Measurements from ENCODE around the gene MAB21L4. TPM values are rescaled to one million over a fixed set of nuclear protein-coding genes. Genes with fewer than 3 reads are reported as not detected.
A peak's percentile ranks its signal among the peaks of the same experiment; 100 is the strongest.

MAB21L4 gene
- total and polyA plus RNA-seq, 4 donors = 0.22 to 0.35 TPM; not detected in 2

GRCh38 chr2:240925191-240925567, 29.2 kb upstream of the MAB21L4 start:
- H3K4me3 ChIP-seq (ENCODE audit: low read depth, low read length) = no peak overlapping the region
- no peak overlapping the region for H3K27ac ChIP-seq (ENCODE audit: low read depth, low read length)
- peaks cover 10% of the 10 kb centered on the region for H3K4me1 ChIP-seq (ENCODE audit: control insufficient read depth, insufficient read depth, low read length)
- H3K36me3 ChIP-seq (ENCODE audit: control insufficient read depth, insufficient read depth, low read length) = no peaks in the 10 kb centered on the region
- no peak for DNase-seq (ENCODE audit: low read depth in 4 of 6, low spot score in 6 of 6)
- H3K27me3 ChIP-seq (ENCODE audit: control insufficient read depth, insufficient read depth, low read length) = no peaks in the 10 kb centered on the region
- no peaks in the 10 kb centered on the region for H3K9me3 ChIP-seq (ENCODE audit: control insufficient read depth, insufficient read depth, low read length)
- 80% methylated on average over 12 of the region's 14 CpGs for WGBS (ENCODE audit: insufficient coverage)

GRCh38 chr2:240922982-240923537, 27.1 kb upstream of the MAB21L4 start:
- Histone ChIP-seq H3K4me3 (ENCODE audit: low read depth, low read length) (no peak overlapping the region), H3K27me3 (ENCODE audit: control insufficient read depth, insufficient read depth, low read length) (no peaks in the 10 kb centered on the region), H3K27ac (ENCODE audit: low read depth, low read length) (no peak overlapping the region), H3K9me3 (ENCODE audit: control insufficient read depth, insufficient read depth, low read length) (no peaks in the 10 kb centered on the region), H3K36me3 (ENCODE audit: control insufficient read depth, insufficient read depth, low read length) (peaks cover 3% of the 10 kb centered on the region), H3K4me1 (ENCODE audit: control insufficient read depth, insufficient read depth, low read length) (peaks cover 10% of the 10 kb centered on the region)
- peak in 1 of 6 donors; percentile 34 for DNase-seq (ENCODE audit: low read depth in 4 of 6, low spot score in 6 of 6)
- 33% methylated on average over 11 of the region's 15 CpGs for WGBS (ENCODE audit: insufficient coverage)

GRCh38 chr2:240922245-240922981, 26.5 kb upstream of the MAB21L4 start:
- DNase-seq (ENCODE audit: low read depth in 4 of 6, low spot score in 6 of 6) = no peak
- Histone ChIP-seq H3K4me3 (ENCODE audit: low read depth, low read length) (no peak overlapping the region), H3K36me3 (ENCODE audit: control insufficient read depth, insufficient read depth, low read length) (peaks cover 3% of the 10 kb centered on the region), H3K9me3 (ENCODE audit: control insufficient read depth, insufficient read depth, low read length) (no peaks in the 10 kb centered on the region), H3K4me1 (ENCODE audit: control insufficient read depth, insufficient read depth, low read length) (peaks cover 16% of the 10 kb centered on the region), H3K27me3 (ENCODE audit: control insufficient read depth, insufficient read depth, low read length) (no peaks in the 10 kb centered on the region), H3K27ac (ENCODE audit: low read depth, low read length) (no peak overlapping the region)
- 60% methylated on average over 18 of the region's 18 CpGs for WGBS (ENCODE audit: insufficient coverage)

GRCh38 chr2:240921995-240922244, 26.0 kb upstream of the MAB21L4 start:
- peaks cover 21% of the 10 kb centered on the region for H3K4me1 ChIP-seq (ENCODE audit: control insufficient read depth, insufficient read depth, low read length)
- no peak overlapping the region for H3K4me3 ChIP-seq (ENCODE audit: low read depth, low read length)
- WGBS (ENCODE audit: insufficient coverage) = 83% methylated on average over 1 of the region's 1 CpG
- peaks cover 3% of the 10 kb centered on the region for H3K36me3 ChIP-seq (ENCODE audit: control insufficient read depth, insufficient read depth, low read length)
- H3K9me3 ChIP-seq (ENCODE audit: control insufficient read depth, insufficient read depth, low read length) = no peaks in the 10 kb centered on the region
- peaks cover 2% of the 10 kb centered on the region for H3K27me3 ChIP-seq (ENCODE audit: control insufficient read depth, insufficient read depth, low read length)
- DNase-seq (ENCODE audit: low read depth in 4 of 6, low spot score in 6 of 6) = no peak
- no peak overlapping the region for H3K27ac ChIP-seq (ENCODE audit: low read depth, low read length)

- 76% methylated on average over 11 of the region's 13 CpGs for WGBS (ENCODE audit: insufficient coverage)
- Histone ChIP-seq H3K9me3 (ENCODE audit: control insufficient read depth, insufficient read depth, low read length) (no peaks in the 10 kb centered on the region), H3K4me3 (ENCODE audit: low read depth, low read length) (no peak overlapping the region), H3K27me3 (ENCODE audit: control insufficient read depth, insufficient read depth, low read length) (peaks cover 6% of the 10 kb centered on the region), H3K27ac (ENCODE audit: low read depth, low read length) (no peak overlapping the region), H3K4me1 (ENCODE audit: control insufficient read depth, insufficient read depth, low read length) (peaks cover 26% of the 10 kb centered on the region), H3K36me3 (ENCODE audit: control insufficient read depth, insufficient read depth, low read length) (peaks cover 3% of the 10 kb centered on the region)
- no peak for DNase-seq (ENCODE audit: low read depth in 4 of 6, low spot score in 6 of 6)
Measured at GRCh38 chr2:240921311-240921994, 25.5 kb upstream of the MAB21L4 start.

GRCh38 chr2:240920783-240921231, 24.9 kb upstream of the MAB21L4 start:
- no peak overlapping the region for H3K4me3 ChIP-seq (ENCODE audit: low read depth, low read length)
- no peak for DNase-seq (ENCODE audit: low read depth in 4 of 6, low spot score in 6 of 6)
- no peaks in the 10 kb centered on the region for H3K9me3 ChIP-seq (ENCODE audit: control insufficient read depth, insufficient read depth, low read length)
- 83% methylated on average over 4 of the region's 4 CpGs for WGBS (ENCODE audit: insufficient coverage)
- peaks cover 9% of the 10 kb centered on the region for H3K27me3 ChIP-seq (ENCODE audit: control insufficient read depth, insufficient read depth, low read length)
- peaks cover 30% of the 10 kb centered on the region for H3K4me1 ChIP-seq (ENCODE audit: control insufficient read depth, insufficient read depth, low read length)
- peaks cover 3% of the 10 kb centered on the region for H3K36me3 ChIP-seq (ENCODE audit: control insufficient read depth, insufficient read depth, low read length)
- no peak overlapping the region for H3K27ac ChIP-seq (ENCODE audit: low read depth, low read length)

- DNase-seq (ENCODE audit: low read depth in 4 of 6, low spot score in 6 of 6) = no peak
- Histone ChIP-seq H3K4me3 (ENCODE audit: low read depth, low read length) (no peak overlapping the region), H3K36me3 (ENCODE audit: control insufficient read depth, insufficient read depth, low read length) (peaks cover 3% of the 10 kb centered on the region), H3K9me3 (ENCODE audit: control insufficient read depth, insufficient read depth, low read length) (no peaks in the 10 kb centered on the region), H3K27ac (ENCODE audit: low read depth, low read length) (no peak overlapping the region), H3K4me1 (ENCODE audit: control insufficient read depth, insufficient read depth, low read length) (peaks cover 37% of the 10 kb centered on the region), H3K27me3 (ENCODE audit: control insufficient read depth, insufficient read depth, low read length) (peaks cover 16% of the 10 kb centered on the region)
- WGBS (ENCODE audit: insufficient coverage) = 84% methylated on average over 31 of the region's 31 CpGs
Measured at GRCh38 chr2:240919786-240920782, 24.1 kb upstream of the MAB21L4 start.

- no peak overlapping the region for H3K27ac ChIP-seq (ENCODE audit: low read depth, low read length)
- peaks cover 3% of the 10 kb centered on the region for H3K36me3 ChIP-seq (ENCODE audit: control insufficient read depth, insufficient read depth, low read length)
- H3K27me3 ChIP-seq (ENCODE audit: control insufficient read depth, insufficient read depth, low read length) = peaks cover 20% of the 10 kb centered on the region
- DNase-seq (ENCODE audit: low read depth in 4 of 6, low spot score in 6 of 6) = no peak
- WGBS (ENCODE audit: insufficient coverage) = 79% methylated on average over 18 of the region's 19 CpGs
- peaks cover 46% of the 10 kb centered on the region for H3K4me1 ChIP-seq (ENCODE audit: control insufficient read depth, insufficient read depth, low read length)
- no peak overlapping the region for H3K4me3 ChIP-seq (ENCODE audit: low read depth, low read length)
- H3K9me3 ChIP-seq (ENCODE audit: control insufficient read depth, insufficient read depth, low read length) = no peaks in the 10 kb centered on the region
Measured at GRCh38 chr2:240919161-240919781, 23.3 kb upstream of the MAB21L4 start.

Measured in spinal cord (tissue), 10 donors.